Heart left ventricle (tissue), 16 donors: Measurements from ENCODE around the gene CFAP97D2. TPM values are rescaled to one million over a fixed set of nuclear protein-coding genes. Genes with fewer than 3 reads are reported as not detected.

ENCODE experiments used
- ATAC-seq, 4 donors: fragments of 200-7000 bp; cut with Tn5 transposase; one replicate each; pipeline ENCODE4 v1.9.1; 2020 to 2022; ENCODE audit warnings: moderate library complexity in 4 of 4, mild to moderate bottlenecking in 3 of 4, moderate number of reproducible peaks in 1 of 4
- DNase-seq, 5 donors: peaks; one replicate each; pipeline ENCODE4 v3.0.0-alpha.2; 2020
- H3K27ac ChIP-seq, 12 donors: fragments of 200-600 bp; sonication (generic) in 4 of 12; one replicate each; pipeline versions ENCODE4 v1.5.0 to v1.8.0; 2016 to 2022; ENCODE audit warnings: mild to moderate bottlenecking in 2 of 12
- H3K27me3 ChIP-seq, 9 donors: fragments of 200-600 bp; sonication (generic) in 2 of 9; one replicate each; pipeline versions ENCODE4 v1.5.1 to v1.8.0; 2016 to 2022; ENCODE audit warnings: mild to moderate bottlenecking in 3 of 9
- H3K36me3 ChIP-seq, 9 donors: fragments of 200-600 bp; sonication (generic) in 2 of 9; one replicate each; pipeline versions ENCODE4 v1.5.0 to v1.8.0; 2018 to 2022; ENCODE audit warnings: mild to moderate bottlenecking in 2 of 9
- H3K4me1 ChIP-seq, 12 donors: fragments of 200-600 bp; sonication (generic) in 4 of 12; one replicate each; pipeline versions ENCODE4 v1.5.0 to v1.8.0; 2016 to 2022; ENCODE audit warnings: mild to moderate bottlenecking in 3 of 12
- H3K4me3 ChIP-seq, 12 donors: fragments of 200-600 bp; sonication (generic) in 4 of 12; one replicate each; pipeline versions ENCODE4 v1.5.0 to v1.8.0; 2017 to 2022; ENCODE audit warnings: mild to moderate bottlenecking in 9 of 12, moderate library complexity in 4 of 12
- H3K9me3 ChIP-seq, 12 donors: fragments of 200-600 bp; sonication (generic) in 4 of 12; one replicate each; pipeline versions ENCODE4 v1.5.0 to v1.8.0; 2016 to 2022; ENCODE audit warnings: mild to moderate bottlenecking in 1 of 12
- CTCF ChIP-seq, 12 donors: fragments of 200-600 bp; sonication (generic) in 4 of 12; IDR thresholded peaks; one replicate each; pipeline versions ENCODE4 v1.5.0 to v1.8.0; 2018 to 2022; ENCODE audit warnings: antibody characterized with exemption in 12 of 12, mild to moderate bottlenecking in 5 of 12
- POLR2A ChIP-seq, 2 donors: fragments of 450-650 bp; IDR thresholded peaks; one replicate each; pipeline ENCODE4 v1.6.1; 2017; ENCODE audit warnings: antibody characterized with exemption in 2 of 2, mild to moderate bottlenecking in 2 of 2, moderate library complexity in 2 of 2
- WGBS, 4 donors: extraction: QIAGEN DNeasy Blood & Tissue Kit in 2 of 4; methylation state at CpG; one replicate each; pipeline versions ENCODE4 v1.1.5 to v1.1.7; 2013 to 2018; 5-methylcytosine and 5-hydroxymethylcytosine counted together
- intact Hi-C, 10 donors: fragments of 100-400 bp; cut with DNase I; formaldehyde crosslinking; loops; one replicate each; pipeline versions ENCODE4 v1.11.1 to v1.14.2; 2022
- polyA plus RNA-seq, 2 donors: library from polyadenylated mRNA; stranded (reverse); fragments of 200-250 nt; gene quantifications; one replicate each; pipeline ENCODE4 v1.2.3, GENCODE V29; 2013
- total RNA-seq, 9 donors: library from RNA; depleted of rRNA in 2 of 9; stranded (reverse); fragments of >200 nt in 2 of 9; fragmentation: NEBNext Ultra II Directional in 3 of 9; extraction: Animal tissue kit (Norgen Biotek cat#: 25700) in 3 of 9; gene quantifications; one replicate each; pipeline versions ENCODE4 v1.1.0 to v1.2.4, GENCODE V29; 2016 to 2023
- donor health status: ischemic (EF 13 %, LVEDD 7.1; RV severe dilation, severe dysfunction).
- donor health status: healthy with polysubstance abuse.
- donor health status: DM: no; HTN: yes; CAD: no.
- donor health status: DM: no; HTN: no; CAD: no.
- donor health status: ischemic (EF 25% LVEDD 6.9; RV normal size, moderate dysfunction).
- donor health status: ischemic (EF 25% LVEDD 5.7; RV mildly dilated, moderate dysfunction).
- donor health status: healthy.
- donor health status: DM: yes; HTN: yes; CAD: no.
- donor health status: ischemic (EF 35%, LVEDD 5.7; RV mildly dilated, moderate dysfunction).
- donor health status: nonischemic (EF 11% LVEDD 7.7; RV severe dilation, severe dysfunction).
- donor health status: DM: yes; HTN: yes; CAD: no.
- donor health status: PGD.
- donor health status: ischemic (EF 29% LVEDD 5.4; RV normal size, mild dysfunction).
- donor health status: nonischemic (EF 23%, LVEDD 6.1; RV moderate dilation, normal function).

Gene CFAP97D2
- total and polyA plus RNA-seq, 11 donors, result not detected

- no peak for ATAC-seq
These were observed 33.8 kb upstream of the CFAP97D2 start for GRCh38 chr13:114145256-114145655.

DNA sequence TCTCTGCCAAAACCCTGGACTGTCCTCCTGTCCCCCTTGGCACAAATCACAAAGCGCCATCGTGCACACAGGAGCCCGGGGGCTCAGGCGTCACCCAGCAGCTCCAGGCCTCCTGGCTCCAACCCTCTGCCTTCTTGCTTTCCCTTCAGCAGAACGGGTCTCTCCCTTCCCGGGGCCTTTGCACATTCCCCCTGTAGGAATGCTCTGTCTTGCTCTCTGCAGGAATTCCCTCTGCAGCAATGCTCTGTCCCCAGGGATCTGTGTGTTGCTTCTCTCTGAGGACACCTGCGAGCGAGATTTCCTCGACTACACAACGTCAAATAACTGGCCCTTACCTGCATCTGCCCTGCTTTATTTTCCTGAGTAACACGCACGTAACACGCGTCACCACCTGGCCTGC, 33.3 kb upstream of the CFAP97D2 start:
- Histone ChIP-seq H3K4me3 (no peak overlapping the region), H3K4me1 (peaks cover 0 to 41% (median 0%) of the 10 kb centered on the region in 12 donors), H3K36me3 (no peaks in the 10 kb centered on the region), H3K27ac (no peak overlapping the region), H3K9me3 (no peaks in the 10 kb centered on the region), H3K27me3 (no peaks in the 10 kb centered on the region)
- TF ChIP-seq CTCF (IDR thresholded peaks at IDR 0.05) (no peak), POLR2A (IDR thresholded peaks at IDR 0.05) (no peak)
- DNase-seq (peak in 2 of 5 donors; percentile 1 to 13), ATAC-seq (no peak)
- intact Hi-C loops, result loop anchor here in 1 of 10 donors (5.0 kb wide), 1 partner anchor 713 kb away; no protein-coding TSS in a partner anchor
- WGBS, 4 donors, result 93 to 95% (median 94%) methylated on average over 14 of the region's 14 CpGs

More at GRCh38 chr13:114145256-114145655, 33.8 kb upstream of the CFAP97D2 start:
- Histone ChIP-seq H3K9me3 (no peaks in the 10 kb centered on the region), H3K27me3 (no peaks in the 10 kb centered on the region), H3K36me3 (no peaks in the 10 kb centered on the region), H3K4me1 (peaks cover 0 to 43% (median 0%) of the 10 kb centered on the region in 12 donors), H3K4me3 (no peak overlapping the region), H3K27ac (no peak overlapping the region)
- peak in 1 of 5 donors; percentile 15 for DNase-seq
- no peak for TF ChIP-seq CTCF (IDR thresholded peaks at IDR 0.05)
- no peak for TF ChIP-seq POLR2A (IDR thresholded peaks at IDR 0.05)
- intact Hi-C loops, result loop anchor here in 1 of 10 donors (5.0 kb wide), 1 partner anchor 713 kb away; no protein-coding TSS in a partner anchor
- 44 to 64% (median 54%) methylated on average over 2 to 3 of the region's 3 CpGs for WGBS, 4 donors

DNA sequence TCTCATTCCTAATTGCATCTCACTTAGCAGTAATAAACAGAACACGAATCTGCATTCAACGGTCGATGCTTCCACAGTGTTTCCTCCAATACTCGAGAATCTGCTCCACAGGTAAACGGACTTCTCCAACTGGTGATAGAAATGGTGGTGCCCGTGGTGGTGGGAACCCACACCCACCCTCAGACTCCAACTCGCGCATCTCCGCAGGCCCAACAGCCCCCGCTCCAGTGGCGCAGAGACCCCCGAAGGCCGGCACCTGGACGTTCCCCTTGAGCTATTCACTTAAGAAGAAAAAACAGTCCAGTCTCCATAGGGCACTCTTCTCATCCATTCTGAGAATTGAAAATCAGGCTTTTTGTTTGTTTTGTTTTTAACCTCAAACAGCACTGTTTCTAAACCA, 32.9 kb upstream of the CFAP97D2 start:
- Histone ChIP-seq H3K27ac (no peak overlapping the region), H3K4me3 (no peak overlapping the region), H3K9me3 (no peaks in the 10 kb centered on the region), H3K4me1 (peaks cover 0 to 45% (median 0%) of the 10 kb centered on the region in 12 donors), H3K36me3 (no peaks in the 10 kb centered on the region), H3K27me3 (no peaks in the 10 kb centered on the region)
- intact Hi-C loops, result loop anchor here in 1 of 10 donors (5.0 kb wide), 1 partner anchor 714 kb away; no protein-coding TSS in a partner anchor
- TF ChIP-seq CTCF (IDR thresholded peaks at IDR 0.05), result no peak
- TF ChIP-seq POLR2A (IDR thresholded peaks at IDR 0.05), result no peak
- no peak for ATAC-seq
- WGBS, 4 donors, result 94 to 97% (median 94%) methylated on average over 14 of the region's 14 CpGs
- peak in 1 of 5 donors; percentile 2 for DNase-seq

DNA sequence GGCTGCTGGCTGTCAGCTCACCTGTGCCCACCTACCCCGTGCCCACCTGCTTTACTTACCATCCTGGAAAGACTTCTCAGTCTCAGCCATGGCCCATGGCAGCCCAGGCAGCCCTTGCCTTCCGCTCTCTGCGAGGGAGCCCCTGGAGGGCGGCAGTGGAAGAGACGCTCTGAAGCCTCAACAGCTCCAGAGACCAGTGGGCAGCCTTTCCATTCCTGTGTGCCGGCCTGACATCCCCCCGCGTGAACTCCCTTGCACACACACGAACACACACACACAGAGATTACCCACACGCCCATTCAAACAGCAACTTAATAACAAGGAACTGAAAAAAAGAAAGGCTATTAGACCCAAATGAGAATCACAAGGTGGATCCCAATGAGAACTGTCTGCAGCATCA, 32.4 kb upstream of the CFAP97D2 start:
- H3K27ac ChIP-seq, result no peak overlapping the region
- H3K27me3 ChIP-seq, result no peaks in the 10 kb centered on the region
- peak in 2 of 5 donors; percentile 3 to 4 for DNase-seq
- WGBS, 4 donors, result 60 to 79% (median 69%) methylated on average over 10 of the region's 10 CpGs
- intact Hi-C loops, result loop anchor here in 1 of 10 donors (5.0 kb wide), 1 partner anchor 714 kb away; no protein-coding TSS in a partner anchor
- no peaks in the 10 kb centered on the region for H3K9me3 ChIP-seq
- ATAC-seq, result no peak
- H3K4me1 ChIP-seq, result peaks cover 0 to 49% (median 0%) of the 10 kb centered on the region in 12 donors
- H3K4me3 ChIP-seq, result no peak overlapping the region
- TF ChIP-seq POLR2A (IDR thresholded peaks at IDR 0.05) (no peak), CTCF (IDR thresholded peaks at IDR 0.05) (peak in 1 of 12 donors; percentile 5)
- no peaks in the 10 kb centered on the region for H3K36me3 ChIP-seq
